Nephron (organoid): ENCODE data around the gene REEP1.
"Not testable (repeated sequence)": the region's sequence is repeated elsewhere in the genome, so short reads cannot be mapped to it uniquely, and the experiment has no call there.

Source experiments
- H3K27ac Mint-ChIP-seq, 3 experiments: 2 replicates each; pipeline ENCODE4 v1.8.0; 2020; ENCODE audit warnings: mixed read lengths in 3 of 3, mild to moderate bottlenecking in 2 of 3, moderate library complexity in 1 of 3
- H3K27me3 Mint-ChIP-seq: 2 replicates; pipeline ENCODE4 v1.8.0; 2021; ENCODE audit warnings: low read depth, mild to moderate bottlenecking, moderate library complexity, mixed read lengths
- H3K36me3 Mint-ChIP-seq: 2 replicates; pipeline ENCODE4 v1.8.0; 2020; ENCODE audit warnings: low read depth, mixed read lengths
- H3K4me1 Mint-ChIP-seq: 2 replicates; pipeline ENCODE4 v1.8.0; 2020; ENCODE audit warnings: mixed read lengths
- H3K4me3 Mint-ChIP-seq, 3 experiments: 2 replicates each; pipeline ENCODE4 v1.8.0; 2020; ENCODE audit warnings: mild to moderate bottlenecking in 3 of 3, mixed read lengths in 3 of 3, moderate library complexity in 2 of 3
- H3K9me3 Mint-ChIP-seq: 2 replicates; pipeline ENCODE4 v1.8.0; 2020; ENCODE audit warnings: mixed read lengths
- TF ChIP-seq, protein P1 (sequence below), 3 experiments: fragments of 200-600 bp; sonication (generic); IDR thresholded peaks; one replicate each; pipeline ENCODE4 v1.5.0; 2021; ENCODE audit warnings: antibody characterized with exemption in 3 of 3; ENCODE audit not compliant: unreplicated experiment in 3 of 3

REEP1 gene

GRCh38 chr2:86232910-86233309 is 104.5 kb downstream of the REEP1 start:
- H3K27ac Mint-ChIP-seq: peak overlapping the region in 2 of 3 experiments; percentile 2 to 20
- peaks cover 16% of the 10 kb centered on the region for H3K27me3 Mint-ChIP-seq
- no peak overlapping the region for H3K4me3 Mint-ChIP-seq

DNA sequence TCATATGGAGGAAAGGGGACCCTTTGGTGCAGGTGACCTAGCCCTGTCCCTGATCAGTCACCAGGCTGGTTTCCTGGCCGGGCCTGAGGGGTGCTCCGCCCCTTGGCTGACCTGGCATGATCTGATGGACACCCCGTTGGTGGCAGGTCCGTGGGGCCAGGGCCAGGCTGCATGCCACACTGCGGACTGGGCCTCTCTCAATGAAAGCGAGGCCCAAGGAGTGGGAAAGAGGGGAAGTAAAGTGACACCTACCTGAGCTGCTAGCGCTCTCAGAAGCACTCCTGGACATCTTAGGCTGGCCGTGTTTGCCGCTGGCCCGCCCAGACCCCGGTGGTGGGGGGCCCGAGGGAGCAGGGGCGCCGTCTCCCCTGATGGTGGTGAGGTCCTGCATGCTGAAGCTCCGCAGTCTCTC is 105.0 kb downstream of the REEP1 start:
- no peak overlapping the region for H3K27ac Mint-ChIP-seq
- no peak overlapping the region for H3K4me3 Mint-ChIP-seq
- peaks cover 14% of the 10 kb centered on the region for H3K27me3 Mint-ChIP-seq
- TF ChIP-seq, protein P1, sequence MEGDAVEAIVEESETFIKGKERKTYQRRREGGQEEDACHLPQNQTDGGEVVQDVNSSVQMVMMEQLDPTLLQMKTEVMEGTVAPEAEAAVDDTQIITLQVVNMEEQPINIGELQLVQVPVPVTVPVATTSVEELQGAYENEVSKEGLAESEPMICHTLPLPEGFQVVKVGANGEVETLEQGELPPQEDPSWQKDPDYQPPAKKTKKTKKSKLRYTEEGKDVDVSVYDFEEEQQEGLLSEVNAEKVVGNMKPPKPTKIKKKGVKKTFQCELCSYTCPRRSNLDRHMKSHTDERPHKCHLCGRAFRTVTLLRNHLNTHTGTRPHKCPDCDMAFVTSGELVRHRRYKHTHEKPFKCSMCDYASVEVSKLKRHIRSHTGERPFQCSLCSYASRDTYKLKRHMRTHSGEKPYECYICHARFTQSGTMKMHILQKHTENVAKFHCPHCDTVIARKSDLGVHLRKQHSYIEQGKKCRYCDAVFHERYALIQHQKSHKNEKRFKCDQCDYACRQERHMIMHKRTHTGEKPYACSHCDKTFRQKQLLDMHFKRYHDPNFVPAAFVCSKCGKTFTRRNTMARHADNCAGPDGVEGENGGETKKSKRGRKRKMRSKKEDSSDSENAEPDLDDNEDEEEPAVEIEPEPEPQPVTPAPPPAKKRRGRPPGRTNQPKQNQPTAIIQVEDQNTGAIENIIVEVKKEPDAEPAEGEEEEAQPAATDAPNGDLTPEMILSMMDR (IDR thresholded peaks at IDR 0.05; ENCODE audit: unreplicated experiment in 3 of 3): no peak
- no peaks in the 10 kb centered on the region for H3K9me3 Mint-ChIP-seq
- no peaks in the 10 kb centered on the region for H3K36me3 Mint-ChIP-seq
- peaks cover 32% of the 10 kb centered on the region for H3K4me1 Mint-ChIP-seq

More at GRCh38 chr2:86232910-86233309, 104.5 kb downstream of the REEP1 start:
- H3K9me3 Mint-ChIP-seq: no peaks in the 10 kb centered on the region
- no peaks in the 10 kb centered on the region for H3K36me3 Mint-ChIP-seq
- TF ChIP-seq, protein P1 (IDR thresholded peaks at IDR 0.05; ENCODE audit: unreplicated experiment in 3 of 3): no peak
- H3K4me1 Mint-ChIP-seq: peaks cover 32% of the 10 kb centered on the region

DNA sequence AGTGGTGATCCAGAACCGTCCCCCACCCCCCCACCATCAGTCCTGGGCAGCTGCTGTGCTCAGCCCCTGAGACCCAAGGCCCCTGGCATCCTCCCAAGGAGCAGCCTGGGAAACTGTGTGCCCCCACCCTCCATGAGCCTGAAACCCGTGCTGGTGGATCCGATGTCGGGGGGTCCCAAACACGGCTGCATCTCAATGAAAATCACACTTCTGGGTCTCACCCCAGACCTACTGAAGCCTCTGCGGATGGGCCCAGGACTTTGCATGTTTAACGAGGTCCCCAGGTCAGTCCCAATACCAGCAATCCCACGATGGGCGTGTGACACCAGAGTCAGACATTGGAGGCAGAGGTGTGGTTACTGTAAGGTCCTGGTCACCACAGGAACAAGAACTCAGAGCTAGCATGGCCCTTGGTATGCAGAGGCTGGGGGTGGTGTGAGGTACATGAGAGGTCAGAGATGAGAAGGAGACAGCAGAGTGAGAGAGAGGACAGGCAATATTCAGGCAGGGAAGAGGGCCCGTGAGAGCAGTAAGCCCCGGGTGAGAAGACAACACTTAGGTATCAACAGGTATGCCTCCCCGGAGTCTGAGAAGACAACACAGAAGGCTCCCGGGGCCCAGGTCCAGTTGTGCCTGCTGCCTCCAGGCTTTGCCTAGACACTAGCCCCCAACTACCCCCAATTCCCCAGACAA is 105.6 kb downstream of the REEP1 start:
- TF ChIP-seq, protein P1 (IDR thresholded peaks at IDR 0.05; ENCODE audit: unreplicated experiment in 3 of 3): no peak
- H3K36me3 Mint-ChIP-seq: no peaks in the 10 kb centered on the region
- H3K9me3 Mint-ChIP-seq: no peaks in the 10 kb centered on the region
- peaks cover 9% of the 10 kb centered on the region for H3K27me3 Mint-ChIP-seq
- peak overlapping the region in 1 of 3 experiments; percentile 32 for H3K27ac Mint-ChIP-seq
- H3K4me3 Mint-ChIP-seq: no peak overlapping the region
- H3K4me1 Mint-ChIP-seq: peaks cover 32% of the 10 kb centered on the region

GRCh38 chr2:86230961-86231360 is 106.5 kb downstream of the REEP1 start:
- Mint-ChIP-seq H3K27me3 (peaks cover 9% of the 10 kb centered on the region), H3K36me3 (no peaks in the 10 kb centered on the region), H3K27ac (no peak overlapping the region), H3K4me3 (no peak overlapping the region), H3K4me1 (peaks cover 32% of the 10 kb centered on the region), H3K9me3 (no peaks in the 10 kb centered on the region)
- TF ChIP-seq, protein P1 (IDR thresholded peaks at IDR 0.05; ENCODE audit: unreplicated experiment in 3 of 3): no peak

- TF ChIP-seq, protein P1 (IDR thresholded peaks at IDR 0.05; ENCODE audit: unreplicated experiment in 3 of 3): no peak
- peaks cover 31% of the 10 kb centered on the region for H3K4me1 Mint-ChIP-seq
- peak overlapping the region in 1 of 3 experiments; percentile 69 for H3K27ac Mint-ChIP-seq
- H3K9me3 Mint-ChIP-seq: no peaks in the 10 kb centered on the region
- H3K27me3 Mint-ChIP-seq: peaks cover 9% of the 10 kb centered on the region
- H3K4me3 Mint-ChIP-seq: no peak overlapping the region
- no peaks in the 10 kb centered on the region for H3K36me3 Mint-ChIP-seq
Observed at GRCh38 chr2:86229221-86229620, 108.2 kb downstream of the REEP1 start.

DNA sequence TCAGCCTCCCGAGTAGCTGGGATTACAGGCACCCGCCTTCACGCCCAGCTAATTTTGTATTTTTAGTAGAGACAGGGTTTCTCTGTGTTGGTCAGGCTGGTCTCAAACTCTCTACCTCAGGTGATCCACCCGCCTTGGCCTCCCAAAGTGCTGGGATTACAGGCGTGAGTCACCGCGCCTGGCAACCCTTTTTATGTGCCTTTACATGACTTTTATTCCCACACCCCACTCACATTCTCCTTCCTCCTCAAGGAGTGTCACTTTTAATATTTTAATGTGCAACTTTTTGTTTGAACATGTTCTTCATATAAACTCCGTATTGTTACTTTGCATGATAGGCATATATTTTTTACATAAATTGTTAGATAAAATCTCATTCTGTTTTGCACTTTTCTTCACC is 108.9 kb downstream of the REEP1 start:
- H3K9me3 Mint-ChIP-seq, H3K27me3 Mint-ChIP-seq, H3K4me3 Mint-ChIP-seq, H3K36me3 Mint-ChIP-seq: not testable (repeated sequence)
- Mint-ChIP-seq H3K4me1 (peaks cover 33% of the 10 kb centered on the region), H3K27ac (peak overlapping the region in 1 of 3 experiments; percentile 69)
